GM12878 (cell line): ENCODE data around the gene PAK6. TPM values are rescaled to one million over a fixed set of nuclear protein-coding genes. Genes with fewer than 3 reads are reported as not detected.

Experiments
- ATAC-seq: fragments of 200-7000 bp; cut with Tn5 transposase; 3 replicates; pipeline ENCODE4 v1.9.1; 2020; ENCODE audit warnings: mild to moderate bottlenecking, moderate library complexity
- BruUV-seq: library from RNA; stranded (reverse); fragments of 400-500 nt; replicated peaks from 2 replicates; lab custom pipeline; 2021; lab: Mats Ljungman, UMichigan
- CTCF ChIA-PET: fragments of 300-600 bp; sonication (Branson Sonifier 250); formaldehyde crosslinking; extraction: SDS; loops from one replicate; lab custom pipeline; 2021; ENCODE audit warnings: inconsistent platforms; lab: Yijun Ruan, JAX
- POLR2A ChIA-PET: fragments of 350-600 bp; formaldehyde crosslinking; extraction: SDS; loops from one replicate; lab custom pipeline; 2021; ENCODE audit warnings: inconsistent platforms; lab: Charles Lee
- RAD21 ChIA-PET: fragments of 300-600 bp; sonication (Branson Sonifier 250); formaldehyde crosslinking; loops from one replicate; lab custom pipeline; 2023; ENCODE audit warnings: antibody characterized with exemption; ENCODE audit not compliant: unreplicated experiment; lab: Charles Lee
- SMC1A ChIA-PET: fragments of 300-600 bp; sonication (Branson Sonifier 250); formaldehyde crosslinking; loops from one replicate; lab custom pipeline; 2023; ENCODE audit not compliant: unreplicated experiment, uncharacterized antibody; lab: Charles Lee
- DNase-seq: peaks from one replicate; pipeline ENCODE4 v3.0.0-alpha.2; 2011; ENCODE audit warnings: low read depth, low spot score
- FAIRE-seq: peaks from 3 replicates; lab custom pipeline; 2011; peaks lifted over from hg19 to GRCh38; lab: Jason Lieb, UNC
- H2AFZ ChIP-seq: 2 replicates; pipeline ENCODE4 v1.6.0; 2011; ENCODE audit warnings: low read depth, low read length, control low read depth; ENCODE audit not compliant: control insufficient read depth
- H3K27ac ChIP-seq: 2 replicates; pipeline ENCODE4 v1.5.1; 2011; ENCODE audit warnings: control low read depth; ENCODE audit not compliant: control insufficient read depth, insufficient read depth
- H3K27me3 ChIP-seq, 2 experiments: replicated peaks in 1 of 2; 2 replicates each; pipeline versions ENCODE4 v1.6.0 to v1.6.1; 2011; ENCODE audit warnings: low read length in 1 of 2; ENCODE audit not compliant: control insufficient read depth in 2 of 2, insufficient read depth in 2 of 2
- H3K36me3 ChIP-seq, 2 experiments: 2 replicates each; pipeline ENCODE4 v1.5.1; 2011; ENCODE audit warnings: low read length in 1 of 2; ENCODE audit not compliant: control insufficient read depth in 2 of 2, insufficient read depth in 2 of 2
- H3K4me1 ChIP-seq: 2 replicates; pipeline ENCODE4 v1.6.1; 2011; ENCODE audit warnings: mild to moderate bottlenecking, low read length, moderate library complexity, mixed read lengths; ENCODE audit not compliant: control insufficient read depth, insufficient read depth
- H3K4me2 ChIP-seq: 2 replicates; pipeline ENCODE4 v1.6.0; 2011; ENCODE audit warnings: control low read depth; ENCODE audit not compliant: control insufficient read depth, insufficient read depth
- H3K4me3 ChIP-seq: fragments of 200-600 bp; sonication (generic); 2 replicates; pipeline ENCODE4 v1.5.1; 2016
- H3K79me2 ChIP-seq: 2 replicates; pipeline ENCODE4 v1.6.0; 2011; ENCODE audit warnings: low read length; ENCODE audit not compliant: control insufficient read depth, insufficient read depth
- H3K9ac ChIP-seq: 2 replicates; pipeline ENCODE4 v1.8.0; 2011; ENCODE audit warnings: low read length, control low read depth, mixed read lengths; ENCODE audit not compliant: control insufficient read depth, insufficient read depth
- H3K9me3 ChIP-seq: replicated peaks from 3 replicates; pipeline ENCODE4 v1.5.1; 2011; ENCODE audit warnings: mild to moderate bottlenecking, low read length; ENCODE audit not compliant: control insufficient read depth, insufficient read depth
- H4K20me1 ChIP-seq: 2 replicates; pipeline ENCODE4 v1.6.0; 2011; ENCODE audit not compliant: control insufficient read depth, insufficient read depth
- BCL11A ChIP-seq: IDR thresholded peaks from 2 replicates; pipeline ENCODE4 v1.6.1; 2011; ENCODE audit warnings: low read depth, low read length
- BCL3 ChIP-seq: IDR thresholded peaks from 2 replicates; pipeline ENCODE4 v1.6.1; 2011; ENCODE audit warnings: borderline replicate concordance, low read depth, mild to moderate bottlenecking, moderate library complexity, low read length; ENCODE audit not compliant: insufficient read depth, poor library complexity, severe bottlenecking
- FOXM1 ChIP-seq: IDR thresholded peaks from 2 replicates; pipeline ENCODE4 v1.6.1; 2012; ENCODE audit warnings: low read depth, mild to moderate bottlenecking, inconsistent platforms, low read length, moderate library complexity
- KLF5 ChIP-seq: fragments of 450-650 bp; IDR thresholded peaks from 2 replicates; pipeline ENCODE4 v1.6.1; 2014; ENCODE audit warnings: mild to moderate bottlenecking; ENCODE audit not compliant: partially characterized antibody
- NRF1 ChIP-seq: conservative IDR thresholded peaks from 2 replicates; pipeline ENCODE4 v1.6.1; 2011; ENCODE audit warnings: mild to moderate bottlenecking, low read depth, low read length, improper control_type of control experiment
- POU2F2 ChIP-seq: IDR thresholded peaks from 3 replicates; pipeline ENCODE4 v1.6.1; 2011; ENCODE audit warnings: low read depth, mild to moderate bottlenecking, low read length, borderline replicate concordance
- RBBP5 ChIP-seq: fragments of 200-600 bp; sonication (generic); conservative IDR thresholded peaks from 2 replicates; pipeline ENCODE4 v1.6.1; 2016
- RFX5 ChIP-seq: IDR thresholded peaks from 2 replicates; pipeline ENCODE4 v1.6.1; 2011; ENCODE audit warnings: low read depth, low read length, improper control_type of control experiment
- SREBF2 ChIP-seq: IDR thresholded peaks from 2 replicates; pipeline ENCODE4 v1.6.1; 2012; ENCODE audit warnings: mild to moderate bottlenecking, low read length
- STAT3 ChIP-seq: IDR thresholded peaks from 2 replicates; pipeline ENCODE4 v1.6.1; 2011; ENCODE audit warnings: low read depth, low read length, improper control_type of control experiment
- SUPT20H ChIP-seq: IDR thresholded peaks from 2 replicates; pipeline ENCODE4 v1.6.1; 2011; ENCODE audit warnings: low read depth, mild to moderate bottlenecking, low read length, moderate library complexity, borderline replicate concordance; ENCODE audit not compliant: control insufficient read depth
- YBX1 ChIP-seq: fragments of 450-650 bp; IDR thresholded peaks from 2 replicates; pipeline ENCODE4 v1.6.1; 2016; ENCODE audit warnings: antibody characterized with exemption
- ZNF217 ChIP-seq: fragments of 450-650 bp; IDR thresholded peaks from 2 replicates; pipeline ENCODE4 v1.6.1; 2017; ENCODE audit warnings: antibody characterized with exemption, mild to moderate bottlenecking
- ZNF24 ChIP-seq: fragments of 450-650 bp; IDR thresholded peaks from 2 replicates; pipeline ENCODE4 v1.6.1; 2017; ENCODE audit warnings: antibody characterized with exemption, mild to moderate bottlenecking
- ZZZ3 ChIP-seq: IDR thresholded peaks from 2 replicates; pipeline ENCODE4 v1.6.1; 2011; ENCODE audit warnings: low read depth; ENCODE audit not compliant: control insufficient read depth, insufficient read length
- WGBS: methylation state at CpG from one replicate; pipeline ENCODE4 v1.1.6; 2016; ENCODE audit warnings: low lambda C conversion rate; ENCODE audit not compliant: insufficient replicate concordance, insufficient coverage; ENCODE audit errors: missing lambda C conversion rate; 5-methylcytosine and 5-hydroxymethylcytosine counted together
- in situ Hi-C: fragments of 300-500 bp; cut with MboI; formaldehyde crosslinking; loops from 9 replicates; pipeline ENCODE4 v1.14.3; 2018; ENCODE audit warnings: mixed read lengths
- intact Hi-C: fragments of 100-400 bp; cut with micrococcal nuclease; formaldehyde crosslinking; loops from one replicate; pipeline ENCODE4 v1.14.2; 2022; ENCODE audit not compliant: unreplicated experiment
- polyA plus RNA-seq, 11 experiments: library from polyadenylated mRNA; depleted of rRNA in 4 of 11; unstranded in 6 of 11; stranded (reverse) in 5 of 11; fragments of >200 nt; fragmentation: Nextera tagmentation in 4 of 11; fragmentation: Illumina TruSeq in 1 of 11; extraction: Ambion mirVana in 4 of 11; extraction: Trizol in 1 of 11; gene quantifications; 1 replicate in 1 of 11; 2 replicates in 10 of 11; pipeline versions ENCODE4 v1.2.1 to v1.2.3, GENCODE V29; 2011 to 2016; ENCODE audit warnings: inconsistent platforms in 2 of 11, missing spikeins in 2 of 11, low read depth in 1 of 11
- total RNA-seq, 4 experiments: library from RNA; depleted of rRNA in 3 of 4; stranded (reverse); fragments of >200 nt in 3 of 4; fragmentation: Illumina TruSeq in 1 of 4; extraction: Trizol in 1 of 4; gene quantifications; 2 replicates each; pipeline versions ENCODE4 v1.2.1 to v1.2.3, GENCODE V29; 2013 to 2021

PAK6 gene
- total and polyA plus RNA-seq, 10 of the 15 experiments (the other 5 are each of a cell fraction or from before 2014, with no cell fraction given), result 0.07 to 0.92 (median 0.31) TPM; not detected in 2

- H3K36me3 ChIP-seq, result no peaks in the 10 kb centered on the region
- no peak for FAIRE-seq
Measured at GRCh38 chr15:40251486-40252140, 12.8 kb downstream of the PAK6 start.

More at GRCh38 chr15:40251486-40252140, 12.8 kb downstream of the PAK6 start:
- SMC1A ChIA-PET, result no interaction called here
- RAD21 ChIA-PET, result interaction anchor here (1.4 kb wide), 1 partner anchor 34 kb away, joined by 4 read pairs; no protein-coding TSS in a partner anchor
- in situ Hi-C loops (no loop called here), intact Hi-C loops (no loop called here)
- Histone ChIP-seq H3K27me3 (peaks cover 0 to 9% of the 10 kb centered on the region in 2 experiments; a peak in 3 of 4 replicates), H3K27ac (no peak overlapping the region), H2AFZ (no peak overlapping the region), H3K9ac (no peak overlapping the region), H3K4me3 (no peak overlapping the region)
- POLR2A ChIA-PET, result no interaction called here
- CTCF ChIA-PET, result no interaction called here
- TF ChIP-seq ZNF217 (no peak), SUPT20H (no peak), BCL3 (no peak), YBX1 (no peak), SREBF2 (no peak), RFX5 (no peak), STAT3 (no peak), ZZZ3 (no peak), KLF5 (no peak), RBBP5 (no peak), NRF1 (no peak), POU2F2 (no peak), BCL11A (no peak), ZNF24 (no peak), FOXM1 (no peak)
- TF ChIP-seq, all 136 proteins: peak for 0
- ATAC-seq, result no peak
- BruUV-seq, result no TSS peak
- 83% methylated on average over 10 of the region's 10 CpGs for WGBS
- DNase-seq, result no peak
- no peaks in the 10 kb centered on the region for H4K20me1 ChIP-seq
- H3K9me3 ChIP-seq, result no peaks in the 10 kb centered on the region
- no peaks in the 10 kb centered on the region for H3K79me2 ChIP-seq
- peaks cover 3% of the 10 kb centered on the region; the same call in 1 of the 2 replicates for H3K4me1 ChIP-seq
- no peak overlapping the region for H3K4me2 ChIP-seq
